Gastroesophageal sphincter (tissue), 3 donors: ENCODE measurements around the gene LYSMD2.

Experiments
- CTCF ChIP-seq, 4 experiments: fragments of 200-600 bp in 2 of 4; fragments of 450-650 bp in 2 of 4; sonication (generic) in 1 of 4; IDR thresholded peaks; one replicate each; pipeline ENCODE4 v1.5.1; 2017 to 2019; ENCODE audit warnings: antibody characterized with exemption in 4 of 4, mild to moderate bottlenecking in 2 of 4, moderate library complexity in 2 of 4
- POLR2A ChIP-seq, 2 donors: fragments of 450-650 bp; IDR thresholded peaks; one replicate each; pipeline ENCODE4 v1.6.1; 2017; ENCODE audit warnings: antibody characterized with exemption in 2 of 2, mild to moderate bottlenecking in 2 of 2, moderate library complexity in 1 of 2
- POLR2AphosphoS5 ChIP-seq: sonication (generic); formaldehyde crosslinking; IDR thresholded peaks from one replicate; pipeline ENCODE4 v1.6.1; 2017; ENCODE audit warnings: antibody characterized with exemption

GRCh38 chr15:51692154-51692553 is 45.3 kb downstream of the LYSMD2 start:
- TF ChIP-seq CTCF (IDR thresholded peaks at IDR 0.05) (no peak), POLR2A (IDR thresholded peaks at IDR 0.05) (no peak), POLR2AphosphoS5 (no peak)
